ENCODE results near the gene NFKB1. TPM values are rescaled to one million over a fixed set of nuclear protein-coding genes. Genes with fewer than 3 reads are reported as not detected.

The NFKB1 gene
- polyA plus RNA-seq, 1 donor from 2014 or later = 8.6 TPM

- no peak for TF ChIP-seq RAD21 (conservative IDR thresholded peaks at IDR 0.05)
- TF ChIP-seq POLR2AphosphoS5 (IDR thresholded peaks at IDR 0.05) = no peak
- TF ChIP-seq EZH2 (IDR thresholded peaks at IDR 0.05; ENCODE audit: borderline replicate concordance, insufficient read depth, low read length, poor library complexity, severe bottlenecking) = no peak
- no peak for TF ChIP-seq SMC3 (conservative IDR thresholded peaks at IDR 0.05; ENCODE audit: poor library complexity)
- no peak for TF ChIP-seq MXI1 (conservative IDR thresholded peaks at IDR 0.05; ENCODE audit: poor library complexity, severe bottlenecking)
- no peak for TF ChIP-seq TAF1 (IDR thresholded peaks at IDR 0.05; ENCODE audit: low read depth)
- Histone ChIP-seq H3F3A (ENCODE audit: insufficient read depth, low read length, poor library complexity, severe bottlenecking) (no peaks in the 10 kb centered on the region), H3K9me3 (ENCODE audit: low read length) (no peaks in the 10 kb centered on the region), H4K20me1 (ENCODE audit: insufficient read depth) (no peaks in the 10 kb centered on the region), H2AFZ (ENCODE audit: low read depth, low read length) (no peak overlapping the region), H3K79me2 (replicated peaks; ENCODE audit: insufficient read depth, low read length) (no peaks in the 10 kb centered on the region), H3K4me2 (ENCODE audit: low read length) (no peak overlapping the region), H3K27ac (ENCODE audit: low read length) (no peak overlapping the region), H3K9ac (ENCODE audit: low read length) (no peak overlapping the region), H3K9me2 (ENCODE audit: insufficient read depth, low read length) (no peaks in the 10 kb centered on the region), H3K27me3 (ENCODE audit: insufficient read depth, low read depth, low read length) (no peaks in the 10 kb centered on the region), H3K4me3 (ENCODE audit: low read length) (no peak overlapping the region), H3K36me3 (ENCODE audit: insufficient read depth, low read length) (no peaks in the 10 kb centered on the region)
These were observed 124.2 kb downstream of the NFKB1 start for GRCh38 chr4:102625232-102625930.

- no peaks in the 10 kb centered on the region for H4K20me1 ChIP-seq (ENCODE audit: insufficient read depth)
- H3K36me3 ChIP-seq (ENCODE audit: insufficient read depth, low read length) = no peaks in the 10 kb centered on the region
- H3K4me3 ChIP-seq (ENCODE audit: low read length) = no peak overlapping the region
- H3K27ac ChIP-seq (ENCODE audit: low read length) = no peak overlapping the region
- TF ChIP-seq EP300 (conservative IDR thresholded peaks at IDR 0.05; ENCODE audit: poor library complexity, severe bottlenecking) (no peak), SMC3 (conservative IDR thresholded peaks at IDR 0.05; ENCODE audit: poor library complexity) (no peak), EZH2 (IDR thresholded peaks at IDR 0.05; ENCODE audit: borderline replicate concordance, insufficient read depth, low read length, poor library complexity, severe bottlenecking) (no peak), POLR2AphosphoS5 (IDR thresholded peaks at IDR 0.05) (no peak), MXI1 (conservative IDR thresholded peaks at IDR 0.05; ENCODE audit: poor library complexity, severe bottlenecking) (no peak), CTCF (IDR thresholded peaks at IDR 0.05; ENCODE audit: poor library complexity, severe bottlenecking) (no peak), RAD21 (conservative IDR thresholded peaks at IDR 0.05) (no peak), TAF1 (IDR thresholded peaks at IDR 0.05; ENCODE audit: low read depth) (no peak)
- TF ChIP-seq, protein P1, sequence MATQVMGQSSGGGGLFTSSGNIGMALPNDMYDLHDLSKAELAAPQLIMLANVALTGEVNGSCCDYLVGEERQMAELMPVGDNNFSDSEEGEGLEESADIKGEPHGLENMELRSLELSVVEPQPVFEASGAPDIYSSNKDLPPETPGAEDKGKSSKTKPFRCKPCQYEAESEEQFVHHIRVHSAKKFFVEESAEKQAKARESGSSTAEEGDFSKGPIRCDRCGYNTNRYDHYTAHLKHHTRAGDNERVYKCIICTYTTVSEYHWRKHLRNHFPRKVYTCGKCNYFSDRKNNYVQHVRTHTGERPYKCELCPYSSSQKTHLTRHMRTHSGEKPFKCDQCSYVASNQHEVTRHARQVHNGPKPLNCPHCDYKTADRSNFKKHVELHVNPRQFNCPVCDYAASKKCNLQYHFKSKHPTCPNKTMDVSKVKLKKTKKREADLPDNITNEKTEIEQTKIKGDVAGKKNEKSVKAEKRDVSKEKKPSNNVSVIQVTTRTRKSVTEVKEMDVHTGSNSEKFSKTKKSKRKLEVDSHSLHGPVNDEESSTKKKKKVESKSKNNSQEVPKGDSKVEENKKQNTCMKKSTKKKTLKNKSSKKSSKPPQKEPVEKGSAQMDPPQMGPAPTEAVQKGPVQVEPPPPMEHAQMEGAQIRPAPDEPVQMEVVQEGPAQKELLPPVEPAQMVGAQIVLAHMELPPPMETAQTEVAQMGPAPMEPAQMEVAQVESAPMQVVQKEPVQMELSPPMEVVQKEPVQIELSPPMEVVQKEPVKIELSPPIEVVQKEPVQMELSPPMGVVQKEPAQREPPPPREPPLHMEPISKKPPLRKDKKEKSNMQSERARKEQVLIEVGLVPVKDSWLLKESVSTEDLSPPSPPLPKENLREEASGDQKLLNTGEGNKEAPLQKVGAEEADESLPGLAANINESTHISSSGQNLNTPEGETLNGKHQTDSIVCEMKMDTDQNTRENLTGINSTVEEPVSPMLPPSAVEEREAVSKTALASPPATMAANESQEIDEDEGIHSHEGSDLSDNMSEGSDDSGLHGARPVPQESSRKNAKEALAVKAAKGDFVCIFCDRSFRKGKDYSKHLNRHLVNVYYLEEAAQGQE (IDR thresholded peaks at IDR 0.05; ENCODE audit: borderline replicate concordance) = no peak
- H3K9ac ChIP-seq (ENCODE audit: low read length) = no peak overlapping the region
- no peaks in the 10 kb centered on the region for H3K9me3 ChIP-seq (ENCODE audit: low read length)
- H3K27me3 ChIP-seq (ENCODE audit: insufficient read depth, low read depth, low read length) = no peaks in the 10 kb centered on the region
- H3F3A ChIP-seq (ENCODE audit: insufficient read depth, low read length, poor library complexity, severe bottlenecking) = no peaks in the 10 kb centered on the region
- H3K9me2 ChIP-seq (ENCODE audit: insufficient read depth, low read length) = no peaks in the 10 kb centered on the region
- H2AFZ ChIP-seq (ENCODE audit: low read depth, low read length) = no peak overlapping the region
- H3K79me2 ChIP-seq (replicated peaks; ENCODE audit: insufficient read depth, low read length) = no peaks in the 10 kb centered on the region
- H3K4me2 ChIP-seq (ENCODE audit: low read length) = no peak overlapping the region
These were observed 126.8 kb downstream of the NFKB1 start for GRCh38 chr4:102627831-102628523.
